Muscle of leg (tissue), 11 donors: ENCODE measurements around the gene CFAP68. TPM values are rescaled to one million over a fixed set of nuclear protein-coding genes. Genes with fewer than 3 reads are reported as not detected.

Source experiments
- DNase-seq: peaks from one replicate; pipeline ENCODE4 v3.0.0; 2013
- H3K27ac ChIP-seq: one replicate; pipeline ENCODE4 v1.5.1; 2013; ENCODE audit warnings: mild to moderate bottlenecking, low read length, control low read depth
- H3K27me3 ChIP-seq: one replicate; pipeline ENCODE4 v1.6.1; 2013; ENCODE audit warnings: low read length; ENCODE audit not compliant: control insufficient read depth, insufficient read depth
- H3K36me3 ChIP-seq: one replicate; pipeline ENCODE4 v1.6.1; 2013; ENCODE audit warnings: low read length; ENCODE audit not compliant: control insufficient read depth, insufficient read depth
- H3K4me1 ChIP-seq: one replicate; pipeline ENCODE4 v1.6.1; 2013; ENCODE audit warnings: low read length; ENCODE audit not compliant: control insufficient read depth, insufficient read depth
- H3K4me3 ChIP-seq: one replicate; pipeline ENCODE4 v1.5.1; 2013; ENCODE audit warnings: low read length, control low read depth
- H3K9me3 ChIP-seq: replicated peaks from 2 replicates; pipeline ENCODE4 v1.6.1; 2013; ENCODE audit warnings: low read depth, low read length; ENCODE audit not compliant: control insufficient read depth
- WGBS: methylation state at CpG from one replicate; pipeline ENCODE4 v1.1.5; 2013; ENCODE audit warnings: missing lambda C conversion rate; ENCODE audit not compliant: insufficient coverage; 5-methylcytosine and 5-hydroxymethylcytosine counted together
- polyA plus RNA-seq, 8 donors: library from polyadenylated mRNA; unstranded; fragments of 120-200 nt; gene quantifications; one replicate each; pipeline versions ENCODE4 v1.2.1 to v1.2.3, GENCODE V29; 2013; ENCODE audit warnings: inconsistent platforms in 1 of 8, low replicate concordance in 1 of 8; ENCODE audit not compliant: insufficient read length in 8 of 8, insufficient read depth in 1 of 8
- total RNA-seq: library from RNA; stranded (reverse); fragments of 120-200 nt; gene quantifications from one replicate; pipeline ENCODE4 v1.2.4, GENCODE V29; 2013

The CFAP68 gene
- total and polyA plus RNA-seq, 9 donors, result 14.0 to 20.4 (median 16.7) TPM

GRCh38 chr11:111886032-111886431 is 6.7 kb downstream of the CFAP68 start:
- WGBS, result 40% methylated on average over 1 of the region's 4 CpGs
- H3K27ac ChIP-seq, result no peak overlapping the region
- H3K9me3 ChIP-seq, result no peaks in the 10 kb centered on the region
- DNase-seq, result no peak
- no peak overlapping the region for H3K4me3 ChIP-seq
- H3K4me1 ChIP-seq, result no peaks in the 10 kb centered on the region
- H3K27me3 ChIP-seq, result no peaks in the 10 kb centered on the region
- H3K36me3 ChIP-seq, result no peaks in the 10 kb centered on the region

- H3K9me3 ChIP-seq, result peaks cover 4% of the 10 kb centered on the region
- DNase-seq, result no peak
- no peaks in the 10 kb centered on the region for H3K4me1 ChIP-seq
- no peaks in the 10 kb centered on the region for H3K27me3 ChIP-seq
- no peak overlapping the region for H3K4me3 ChIP-seq
- WGBS, result 100% methylated on average over 1 of the region's 2 CpGs
- no peak overlapping the region for H3K27ac ChIP-seq
- no peaks in the 10 kb centered on the region for H3K36me3 ChIP-seq
Measured at GRCh38 chr11:111886844-111887243, 7.5 kb downstream of the CFAP68 start.

- Histone ChIP-seq H3K9me3 (no peaks in the 10 kb centered on the region), H3K27me3 (no peaks in the 10 kb centered on the region), H3K4me1 (peaks cover 6% of the 10 kb centered on the region), H3K4me3 (no peak overlapping the region), H3K27ac (no peak overlapping the region), H3K36me3 (peaks cover 21% of the 10 kb centered on the region)
- DNase-seq, result peak; percentile 58
- no CpG with 5 or more reads among the region's 2 CpGs for WGBS
Measured at GRCh38 chr11:111905411-111905810, 26.1 kb downstream of the CFAP68 start.

GRCh38 chr11:111906680-111907079 is 27.3 kb downstream of the CFAP68 start:
- Histone ChIP-seq H3K27me3 (no peaks in the 10 kb centered on the region), H3K4me3 (no peak overlapping the region), H3K4me1 (peaks cover 13% of the 10 kb centered on the region), H3K9me3 (no peaks in the 10 kb centered on the region), H3K27ac (no peak overlapping the region), H3K36me3 (peaks cover 22% of the 10 kb centered on the region)
- no CpG with 5 or more reads among the region's 1 CpG for WGBS
- DNase-seq, result no peak

GRCh38 chr11:111908639-111909305 is 29.4 kb downstream of the CFAP68 start:
- no peak for DNase-seq
- Histone ChIP-seq H3K27ac (no peak overlapping the region), H3K36me3 (peaks cover 22% of the 10 kb centered on the region), H3K27me3 (no peaks in the 10 kb centered on the region), H3K4me3 (no peak overlapping the region), H3K4me1 (peaks cover 32% of the 10 kb centered on the region), H3K9me3 (no peaks in the 10 kb centered on the region)
- WGBS, result 90% methylated on average over 3 of the region's 5 CpGs

- Histone ChIP-seq H3K9me3 (no peaks in the 10 kb centered on the region), H3K27me3 (no peaks in the 10 kb centered on the region), H3K27ac (peak overlapping the region; percentile 15), H3K4me3 (peak overlapping the region; percentile 61), H3K36me3 (peaks cover 24% of the 10 kb centered on the region), H3K4me1 (peaks cover 37% of the 10 kb centered on the region)
- WGBS, result 40% methylated on average over 1 of the region's 5 CpGs
- DNase-seq, result no peak
Measured at GRCh38 chr11:111909378-111909777, 30.0 kb downstream of the CFAP68 start.

GRCh38 chr11:111910676-111911562 is 31.6 kb downstream of the CFAP68 start:
- Histone ChIP-seq H3K4me1 (peaks cover 45% of the 10 kb centered on the region), H3K27me3 (no peaks in the 10 kb centered on the region), H3K4me3 (peak overlapping the region; percentile 61), H3K27ac (peak overlapping the region; percentile 98), H3K36me3 (peaks cover 29% of the 10 kb centered on the region), H3K9me3 (no peaks in the 10 kb centered on the region)
- WGBS, result 64% methylated on average over 6 of the region's 9 CpGs
- peak; percentile 60 for DNase-seq

- WGBS, result 63% methylated on average over 6 of the region's 17 CpGs
- no peaks in the 10 kb centered on the region for H3K9me3 ChIP-seq
- no peaks in the 10 kb centered on the region for H3K27me3 ChIP-seq
- peak within 1 kb of the TSS; percentile 61 for H3K4me3 ChIP-seq
- peaks cover 45% of the 10 kb centered on the region for H3K4me1 ChIP-seq
- H3K27ac ChIP-seq, result peak within 1 kb of the TSS; percentile 98
- peaks cover 33% of the 10 kb centered on the region for H3K36me3 ChIP-seq
- peak; percentile 95 for DNase-seq
Measured at GRCh38 chr11:111911563-111912401, 32.4 kb downstream of the CFAP68 start, which contains the start of gene CRYAB. Gene CRYAB, minus strand, starts transcription at chr11:111911770. Its CDS starts 46 bp downstream, at chr11:111911724.

- Histone ChIP-seq H3K9me3 (no peaks in the 10 kb centered on the region), H3K36me3 (peaks cover 33% of the 10 kb centered on the region), H3K4me1 (peaks cover 47% of the 10 kb centered on the region), H3K27me3 (no peaks in the 10 kb centered on the region), H3K27ac (peak within 1 kb of the TSS; percentile 98), H3K4me3 (peak within 1 kb of the TSS; percentile 61)
- 3% methylated on average over 10 of the region's 26 CpGs for WGBS
- peak; percentile 76 for DNase-seq
Measured at GRCh38 chr11:111912535-111912934, 33.2 kb downstream of the CFAP68 start, which contains the start of gene HSPB2. Gene HSPB2, plus strand, starts transcription at chr11:111912734. Its CDS starts 96 bp downstream, at chr11:111912830.
